Measurements from ENCODE around the gene IFIT3.

DNA sequence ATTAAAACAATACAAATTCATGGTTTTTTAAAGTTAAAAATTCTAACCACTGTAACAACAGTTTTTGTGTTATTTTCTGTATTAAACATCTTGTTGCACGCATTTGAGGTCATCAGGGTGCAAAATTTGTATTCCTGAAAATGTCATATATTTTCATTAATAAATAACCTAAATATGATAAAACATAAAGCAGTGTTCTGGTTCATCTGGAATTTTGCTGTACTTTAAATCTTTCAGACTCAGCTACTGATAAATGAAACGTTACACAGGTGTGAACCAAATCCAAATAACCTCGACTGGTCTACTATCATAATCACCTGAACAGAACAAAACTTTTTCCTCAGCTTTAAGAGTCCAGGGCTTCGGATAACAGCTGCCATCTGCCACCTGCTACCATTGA, 19.1 kb upstream of the IFIT3 start:
- TF ChIP-seq EZH2 (IDR thresholded peaks at IDR 0.05) (no peak), POLR2AphosphoS5 (IDR thresholded peaks at IDR 0.05; ENCODE audit: borderline replicate concordance, low read depth, low read length) (no peak), FOXP2 (optimal IDR thresholded peaks at IDR 0.05; ENCODE audit: control extremely low read depth, extremely low read length, insufficient read depth) (no peak)
